GM12878 (cell line): ENCODE measurements around the gene AMBRA1. TPM values are rescaled to one million over a fixed set of nuclear protein-coding genes. Genes with fewer than 3 reads are reported as not detected.

Experiments used
- ATAC-seq: fragments of 200-7000 bp; cut with Tn5 transposase; 3 replicates; pipeline ENCODE4 v1.9.1; 2020; ENCODE audit warnings: mild to moderate bottlenecking, moderate library complexity
- BruUV-seq: library from RNA; stranded (reverse); fragments of 400-500 nt; replicated peaks from 2 replicates; lab custom pipeline; 2021; lab: Mats Ljungman, UMichigan
- CTCF ChIA-PET: fragments of 300-600 bp; sonication (Branson Sonifier 250); formaldehyde crosslinking; extraction: SDS; loops from one replicate; lab custom pipeline; 2021; ENCODE audit warnings: inconsistent platforms; lab: Yijun Ruan, JAX
- POLR2A ChIA-PET: fragments of 350-600 bp; formaldehyde crosslinking; extraction: SDS; loops from one replicate; lab custom pipeline; 2021; ENCODE audit warnings: inconsistent platforms; lab: Charles Lee
- RAD21 ChIA-PET: fragments of 300-600 bp; sonication (Branson Sonifier 250); formaldehyde crosslinking; loops from one replicate; lab custom pipeline; 2023; ENCODE audit warnings: antibody characterized with exemption; ENCODE audit not compliant: unreplicated experiment; lab: Charles Lee
- SMC1A ChIA-PET: fragments of 300-600 bp; sonication (Branson Sonifier 250); formaldehyde crosslinking; loops from one replicate; lab custom pipeline; 2023; ENCODE audit not compliant: unreplicated experiment, uncharacterized antibody; lab: Charles Lee
- DNase-seq: peaks from one replicate; pipeline ENCODE4 v3.0.0-alpha.2; 2011; ENCODE audit warnings: low read depth, low spot score
- FAIRE-seq: peaks from 3 replicates; lab custom pipeline; 2011; peaks lifted over from hg19 to GRCh38; lab: Jason Lieb, UNC
- H2AFZ ChIP-seq: 2 replicates; pipeline ENCODE4 v1.6.0; 2011; ENCODE audit warnings: low read depth, low read length, control low read depth; ENCODE audit not compliant: control insufficient read depth
- H3K27ac ChIP-seq: 2 replicates; pipeline ENCODE4 v1.5.1; 2011; ENCODE audit warnings: control low read depth; ENCODE audit not compliant: control insufficient read depth, insufficient read depth
- H3K27me3 ChIP-seq, 2 experiments: replicated peaks in 1 of 2; 2 replicates each; pipeline versions ENCODE4 v1.6.0 to v1.6.1; 2011; ENCODE audit warnings: low read length in 1 of 2; ENCODE audit not compliant: control insufficient read depth in 2 of 2, insufficient read depth in 2 of 2
- H3K36me3 ChIP-seq, 2 experiments: 2 replicates each; pipeline ENCODE4 v1.5.1; 2011; ENCODE audit warnings: low read length in 1 of 2; ENCODE audit not compliant: control insufficient read depth in 2 of 2, insufficient read depth in 2 of 2
- H3K4me1 ChIP-seq: 2 replicates; pipeline ENCODE4 v1.6.1; 2011; ENCODE audit warnings: mild to moderate bottlenecking, low read length, moderate library complexity, mixed read lengths; ENCODE audit not compliant: control insufficient read depth, insufficient read depth
- H3K4me2 ChIP-seq: 2 replicates; pipeline ENCODE4 v1.6.0; 2011; ENCODE audit warnings: control low read depth; ENCODE audit not compliant: control insufficient read depth, insufficient read depth
- H3K4me3 ChIP-seq: fragments of 200-600 bp; sonication (generic); 2 replicates; pipeline ENCODE4 v1.5.1; 2016
- H3K79me2 ChIP-seq: 2 replicates; pipeline ENCODE4 v1.6.0; 2011; ENCODE audit warnings: low read length; ENCODE audit not compliant: control insufficient read depth, insufficient read depth
- H3K9ac ChIP-seq: 2 replicates; pipeline ENCODE4 v1.8.0; 2011; ENCODE audit warnings: low read length, control low read depth, mixed read lengths; ENCODE audit not compliant: control insufficient read depth, insufficient read depth
- H3K9me3 ChIP-seq: replicated peaks from 3 replicates; pipeline ENCODE4 v1.5.1; 2011; ENCODE audit warnings: mild to moderate bottlenecking, low read length; ENCODE audit not compliant: control insufficient read depth, insufficient read depth
- H4K20me1 ChIP-seq: 2 replicates; pipeline ENCODE4 v1.6.0; 2011; ENCODE audit not compliant: control insufficient read depth, insufficient read depth
- CBX3 ChIP-seq: fragments of 200-600 bp; sonication (generic); IDR thresholded peaks from 2 replicates; pipeline ENCODE4 v1.6.1; 2016; ENCODE audit warnings: low read depth, borderline replicate concordance
- CBX5 ChIP-seq: sonication (generic); IDR thresholded peaks from 2 replicates; pipeline ENCODE4 v1.6.1; 2016; ENCODE audit warnings: low read depth, moderate library complexity, mild to moderate bottlenecking, inconsistent platforms
- EP300 ChIP-seq, 2 experiments: fragments of 150-350 bp in 1 of 2; IDR thresholded peaks; 2 replicates each; pipeline ENCODE4 v1.6.1; 2011 to 2012; ENCODE audit warnings: low read depth in 2 of 2, low read length in 2 of 2, borderline replicate concordance in 1 of 2, improper control_type of control experiment in 1 of 2, inconsistent platforms in 1 of 2; ENCODE audit not compliant: control insufficient read depth in 1 of 2
- FOXK2 ChIP-seq: fragments of 450-650 bp; IDR thresholded peaks from 2 replicates; pipeline ENCODE4 v1.6.1; 2017; ENCODE audit warnings: mild to moderate bottlenecking, moderate library complexity
- GATAD2B ChIP-seq: fragments of 450-650 bp; conservative IDR thresholded peaks from 2 replicates; pipeline ENCODE4 v1.6.1; 2017; ENCODE audit warnings: low read depth, mild to moderate bottlenecking, moderate library complexity
- MEF2A ChIP-seq: IDR thresholded peaks from 2 replicates; pipeline ENCODE4 v1.6.1; 2011; ENCODE audit warnings: low read depth, mild to moderate bottlenecking, low read length, moderate library complexity; ENCODE audit not compliant: insufficient read depth
- STAT3 ChIP-seq: IDR thresholded peaks from 2 replicates; pipeline ENCODE4 v1.6.1; 2011; ENCODE audit warnings: low read depth, low read length, improper control_type of control experiment
- WGBS: methylation state at CpG from one replicate; pipeline ENCODE4 v1.1.6; 2016; ENCODE audit warnings: low lambda C conversion rate; ENCODE audit not compliant: insufficient replicate concordance, insufficient coverage; ENCODE audit errors: missing lambda C conversion rate; 5-methylcytosine and 5-hydroxymethylcytosine counted together
- in situ Hi-C: fragments of 300-500 bp; cut with MboI; formaldehyde crosslinking; loops from 9 replicates; pipeline ENCODE4 v1.14.3; 2018; ENCODE audit warnings: mixed read lengths
- intact Hi-C: fragments of 100-400 bp; cut with micrococcal nuclease; formaldehyde crosslinking; loops from one replicate; pipeline ENCODE4 v1.14.2; 2022; ENCODE audit not compliant: unreplicated experiment
- polyA plus RNA-seq, 11 experiments: library from polyadenylated mRNA; depleted of rRNA in 4 of 11; unstranded in 6 of 11; stranded (reverse) in 5 of 11; fragments of >200 nt; fragmentation: Nextera tagmentation in 4 of 11; fragmentation: Illumina TruSeq in 1 of 11; extraction: Ambion mirVana in 4 of 11; extraction: Trizol in 1 of 11; gene quantifications; 1 replicate in 1 of 11; 2 replicates in 10 of 11; pipeline versions ENCODE4 v1.2.1 to v1.2.3, GENCODE V29; 2011 to 2016; ENCODE audit warnings: inconsistent platforms in 2 of 11, missing spikeins in 2 of 11, low read depth in 1 of 11
- total RNA-seq, 4 experiments: library from RNA; depleted of rRNA in 3 of 4; stranded (reverse); fragments of >200 nt in 3 of 4; fragmentation: Illumina TruSeq in 1 of 4; extraction: Trizol in 1 of 4; gene quantifications; 2 replicates each; pipeline versions ENCODE4 v1.2.1 to v1.2.3, GENCODE V29; 2013 to 2021
- TF ChIP-seq, protein P1 (sequence below): IDR thresholded peaks from 2 replicates; pipeline ENCODE4 v1.6.1; 2012; ENCODE audit warnings: low read depth, low read length, improper control_type of control experiment
- TF ChIP-seq, protein P2 (sequence below): fragments of 450-650 bp; IDR thresholded peaks from 2 replicates; pipeline ENCODE4 v1.6.1; 2016; ENCODE audit warnings: mild to moderate bottlenecking
- TF ChIP-seq, protein P3 (sequence below): fragments of 450-650 bp; IDR thresholded peaks from 2 replicates; pipeline ENCODE4 v1.6.1; 2017; ENCODE audit warnings: antibody characterized with exemption, mild to moderate bottlenecking, moderate library complexity
- TF ChIP-seq, protein P4 (sequence below): fragments of 450-650 bp; IDR thresholded peaks from 2 replicates; pipeline ENCODE4 v1.6.1; 2016; ENCODE audit warnings: mild to moderate bottlenecking

AMBRA1 gene
- total and polyA plus RNA-seq, 10 of the 15 experiments (the other 5 are each of a cell fraction or from before 2014, with no cell fraction given): 0.57 to 34.3 (median 13.7) TPM

DNA sequence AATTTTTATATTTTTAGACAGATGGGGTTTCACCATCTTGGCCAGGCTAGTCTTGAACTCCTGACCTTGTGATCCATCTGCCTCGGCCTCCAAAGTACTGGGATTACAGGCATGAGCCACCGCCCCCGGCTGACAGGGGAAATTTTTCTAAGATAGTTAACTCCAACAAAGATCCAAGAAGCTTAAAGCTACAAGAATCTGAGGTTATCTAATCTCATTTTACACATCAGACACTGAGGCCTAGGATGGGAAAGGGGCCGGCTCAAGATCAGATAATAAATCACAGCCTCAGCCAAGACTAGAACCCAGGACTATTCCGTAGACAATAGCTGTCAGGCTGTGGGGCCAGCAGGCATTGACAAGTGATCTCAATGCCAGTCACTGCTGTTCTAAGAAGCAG is 94.0 kb downstream of the AMBRA1 start (continued):
- TF ChIP-seq, protein P1, sequence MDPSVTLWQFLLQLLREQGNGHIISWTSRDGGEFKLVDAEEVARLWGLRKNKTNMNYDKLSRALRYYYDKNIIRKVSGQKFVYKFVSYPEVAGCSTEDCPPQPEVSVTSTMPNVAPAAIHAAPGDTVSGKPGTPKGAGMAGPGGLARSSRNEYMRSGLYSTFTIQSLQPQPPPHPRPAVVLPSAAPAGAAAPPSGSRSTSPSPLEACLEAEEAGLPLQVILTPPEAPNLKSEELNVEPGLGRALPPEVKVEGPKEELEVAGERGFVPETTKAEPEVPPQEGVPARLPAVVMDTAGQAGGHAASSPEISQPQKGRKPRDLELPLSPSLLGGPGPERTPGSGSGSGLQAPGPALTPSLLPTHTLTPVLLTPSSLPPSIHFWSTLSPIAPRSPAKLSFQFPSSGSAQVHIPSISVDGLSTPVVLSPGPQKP: no peak
- no peak for TF ChIP-seq STAT3
- TF ChIP-seq, all 136 proteins: peak for 0

DNA sequence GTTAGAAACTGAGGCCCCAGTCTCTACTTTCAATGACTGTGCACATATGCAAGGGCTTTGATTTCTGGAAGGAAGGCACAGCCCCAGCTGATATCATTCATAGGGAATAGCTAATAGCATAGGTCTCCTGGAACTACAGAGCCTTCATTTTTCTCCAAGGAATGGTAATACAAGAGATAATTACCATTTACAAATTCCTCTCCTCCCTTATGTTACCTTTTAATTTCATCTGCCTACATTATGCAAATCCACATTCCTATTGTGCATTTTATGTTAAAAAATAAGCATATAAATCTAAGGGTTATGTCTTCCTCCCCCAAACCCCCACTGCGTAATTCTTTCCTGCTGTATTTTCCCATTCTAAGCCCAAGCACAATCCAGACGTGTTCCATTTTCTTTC is 94.9 kb downstream of the AMBRA1 start:
- Histone ChIP-seq H3K79me2 (no peaks in the 10 kb centered on the region), H4K20me1 (no peaks in the 10 kb centered on the region), H3K4me2 (no peak overlapping the region), H3K4me3 (no peak overlapping the region), H2AFZ (no peak overlapping the region), H3K36me3 (peaks cover under 1 to 3% of the 10 kb centered on the region in 2 experiments; a peak in 2 of 4 replicates), H3K27me3 (no peaks in the 10 kb centered on the region), H3K9ac (no peak overlapping the region), H3K4me1 (no peaks in the 10 kb centered on the region), H3K27ac (no peak overlapping the region), H3K9me3 (no peaks in the 10 kb centered on the region)
- WGBS: 95% methylated on average over 2 of the region's 2 CpGs
- in situ Hi-C loops: no loop called here
- POLR2A ChIA-PET: no interaction called here
- no peak for ATAC-seq
- BruUV-seq: no TSS peak
- FAIRE-seq: no peak
- DNase-seq: no peak
- SMC1A ChIA-PET: interaction anchor here (0.7 to 4.6 kb wide), 6 partner anchors 8 to 39 kb away, joined by 3 to 36 read pairs (median 4); no protein-coding TSS in a partner anchor
- RAD21 ChIA-PET: interaction anchor here (0.8 to 2.6 kb wide), 2 partner anchors 9 kb away, joined by 3 to 9 read pairs; no protein-coding TSS in a partner anchor
- CTCF ChIA-PET: interaction anchor here (1.2 to 9.6 kb wide), 3 partner anchors 9 to 153 kb away, joined by 3 to 136 read pairs (median 7); no protein-coding TSS in a partner anchor
- intact Hi-C loops: no loop called here
- TF ChIP-seq MEF2A: no peak
- TF ChIP-seq, protein P2, sequence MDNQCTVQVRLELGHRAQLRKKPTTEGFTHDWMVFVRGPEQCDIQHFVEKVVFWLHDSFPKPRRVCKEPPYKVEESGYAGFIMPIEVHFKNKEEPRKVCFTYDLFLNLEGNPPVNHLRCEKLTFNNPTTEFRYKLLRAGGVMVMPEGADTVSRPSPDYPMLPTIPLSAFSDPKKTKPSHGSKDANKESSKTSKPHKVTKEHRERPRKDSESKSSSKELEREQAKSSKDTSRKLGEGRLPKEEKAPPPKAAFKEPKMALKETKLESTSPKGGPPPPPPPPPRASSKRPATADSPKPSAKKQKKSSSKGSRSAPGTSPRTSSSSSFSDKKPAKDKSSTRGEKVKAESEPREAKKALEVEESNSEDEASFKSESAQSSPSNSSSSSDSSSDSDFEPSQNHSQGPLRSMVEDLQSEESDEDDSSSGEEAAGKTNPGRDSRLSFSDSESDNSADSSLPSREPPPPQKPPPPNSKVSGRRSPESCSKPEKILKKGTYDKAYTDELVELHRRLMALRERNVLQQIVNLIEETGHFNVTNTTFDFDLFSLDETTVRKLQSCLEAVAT: no peak
- TF ChIP-seq, protein P3, sequence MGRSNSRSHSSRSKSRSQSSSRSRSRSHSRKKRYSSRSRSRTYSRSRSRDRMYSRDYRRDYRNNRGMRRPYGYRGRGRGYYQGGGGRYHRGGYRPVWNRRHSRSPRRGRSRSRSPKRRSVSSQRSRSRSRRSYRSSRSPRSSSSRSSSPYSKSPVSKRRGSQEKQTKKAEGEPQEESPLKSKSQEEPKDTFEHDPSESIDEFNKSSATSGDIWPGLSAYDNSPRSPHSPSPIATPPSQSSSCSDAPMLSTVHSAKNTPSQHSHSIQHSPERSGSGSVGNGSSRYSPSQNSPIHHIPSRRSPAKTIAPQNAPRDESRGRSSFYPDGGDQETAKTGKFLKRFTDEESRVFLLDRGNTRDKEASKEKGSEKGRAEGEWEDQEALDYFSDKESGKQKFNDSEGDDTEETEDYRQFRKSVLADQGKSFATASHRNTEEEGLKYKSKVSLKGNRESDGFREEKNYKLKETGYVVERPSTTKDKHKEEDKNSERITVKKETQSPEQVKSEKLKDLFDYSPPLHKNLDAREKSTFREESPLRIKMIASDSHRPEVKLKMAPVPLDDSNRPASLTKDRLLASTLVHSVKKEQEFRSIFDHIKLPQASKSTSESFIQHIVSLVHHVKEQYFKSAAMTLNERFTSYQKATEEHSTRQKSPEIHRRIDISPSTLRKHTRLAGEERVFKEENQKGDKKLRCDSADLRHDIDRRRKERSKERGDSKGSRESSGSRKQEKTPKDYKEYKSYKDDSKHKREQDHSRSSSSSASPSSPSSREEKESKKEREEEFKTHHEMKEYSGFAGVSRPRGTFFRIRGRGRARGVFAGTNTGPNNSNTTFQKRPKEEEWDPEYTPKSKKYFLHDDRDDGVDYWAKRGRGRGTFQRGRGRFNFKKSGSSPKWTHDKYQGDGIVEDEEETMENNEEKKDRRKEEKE: no peak
- no peak for TF ChIP-seq CBX3
- TF ChIP-seq CBX5: no peak
- TF ChIP-seq FOXK2: no peak
- TF ChIP-seq, protein P4, sequence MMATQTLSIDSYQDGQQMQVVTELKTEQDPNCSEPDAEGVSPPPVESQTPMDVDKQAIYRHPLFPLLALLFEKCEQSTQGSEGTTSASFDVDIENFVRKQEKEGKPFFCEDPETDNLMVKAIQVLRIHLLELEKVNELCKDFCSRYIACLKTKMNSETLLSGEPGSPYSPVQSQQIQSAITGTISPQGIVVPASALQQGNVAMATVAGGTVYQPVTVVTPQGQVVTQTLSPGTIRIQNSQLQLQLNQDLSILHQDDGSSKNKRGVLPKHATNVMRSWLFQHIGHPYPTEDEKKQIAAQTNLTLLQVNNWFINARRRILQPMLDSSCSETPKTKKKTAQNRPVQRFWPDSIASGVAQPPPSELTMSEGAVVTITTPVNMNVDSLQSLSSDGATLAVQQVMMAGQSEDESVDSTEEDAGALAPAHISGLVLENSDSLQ: no peak
- no peak for TF ChIP-seq GATAD2B
- TF ChIP-seq EP300 (IDR thresholded peaks at IDR 0.05; ENCODE audit: borderline replicate concordance in 1 of 2, control insufficient read depth in 1 of 2, low read depth in 2 of 2, low read length in 2 of 2): no peak
